Type B pancreatic cell (in vitro differentiated cells): ENCODE data around the gene METTL3. TPM values are rescaled to one million over a fixed set of nuclear protein-coding genes. Genes with fewer than 3 reads are reported as not detected.

Experiments used
- DNase-seq: peaks from one replicate; pipeline ENCODE4 v3.0.0; 2021; ENCODE audit warnings: mixed read lengths; ENCODE audit not compliant: unreplicated experiment; ENCODE audit errors: extremely low spot score
- H3K27ac Mint-ChIP-seq: 2 replicates; pipeline ENCODE4 v1.8.0; 2021; ENCODE audit warnings: mild to moderate bottlenecking, mixed read lengths
- H3K27me3 Mint-ChIP-seq: 2 replicates; pipeline ENCODE4 v1.8.0; 2021; ENCODE audit warnings: mixed read lengths
- H3K36me3 Mint-ChIP-seq: 2 replicates; pipeline ENCODE4 v1.8.0; 2021; ENCODE audit warnings: mixed read lengths
- H3K4me1 Mint-ChIP-seq: one replicate; pipeline ENCODE4 v1.8.0; 2021; ENCODE audit warnings: mixed read lengths; ENCODE audit not compliant: unreplicated experiment
- H3K4me3 Mint-ChIP-seq: 2 replicates; pipeline ENCODE4 v1.8.0; 2021; ENCODE audit warnings: mild to moderate bottlenecking, mixed read lengths
- H3K9me3 Mint-ChIP-seq: 2 replicates; pipeline ENCODE4 v1.8.0; 2021; ENCODE audit warnings: mixed read lengths
- total RNA-seq: library from RNA; stranded (reverse); gene quantifications from 2 replicates; pipeline ENCODE4 v1.2.1, GENCODE V29; 2021; ENCODE audit warnings: low replicate concordance
- TF ChIP-seq, protein P1 (sequence below): fragments of 200-600 bp; sonication (generic); conservative IDR thresholded peaks from 2 replicates; pipeline ENCODE4 v1.5.0; 2021; ENCODE audit warnings: antibody characterized with exemption, mild to moderate bottlenecking

The METTL3 gene
- total RNA-seq, 1 donor from 2014 or later = 68.6 TPM

DNA sequence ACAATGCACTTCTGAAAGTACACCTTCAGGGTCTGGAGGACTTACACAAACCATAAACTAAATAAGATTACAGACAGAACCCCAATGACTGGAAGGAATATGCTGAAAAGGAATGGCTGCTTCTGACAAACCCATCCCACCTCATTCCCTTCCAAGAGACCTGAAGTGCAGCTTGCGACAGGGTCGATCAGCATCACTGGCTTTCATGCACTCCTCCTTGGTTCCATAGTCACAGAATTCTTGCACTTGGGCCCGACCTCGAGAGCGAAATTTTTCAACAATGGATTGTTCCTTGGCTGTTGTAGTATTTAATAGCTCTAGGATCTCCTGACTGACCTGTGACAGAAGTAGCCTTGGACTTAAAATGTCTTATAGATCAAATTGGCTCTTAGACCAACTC is 9.6 kb downstream of the METTL3 start:
- TF ChIP-seq, protein P1, sequence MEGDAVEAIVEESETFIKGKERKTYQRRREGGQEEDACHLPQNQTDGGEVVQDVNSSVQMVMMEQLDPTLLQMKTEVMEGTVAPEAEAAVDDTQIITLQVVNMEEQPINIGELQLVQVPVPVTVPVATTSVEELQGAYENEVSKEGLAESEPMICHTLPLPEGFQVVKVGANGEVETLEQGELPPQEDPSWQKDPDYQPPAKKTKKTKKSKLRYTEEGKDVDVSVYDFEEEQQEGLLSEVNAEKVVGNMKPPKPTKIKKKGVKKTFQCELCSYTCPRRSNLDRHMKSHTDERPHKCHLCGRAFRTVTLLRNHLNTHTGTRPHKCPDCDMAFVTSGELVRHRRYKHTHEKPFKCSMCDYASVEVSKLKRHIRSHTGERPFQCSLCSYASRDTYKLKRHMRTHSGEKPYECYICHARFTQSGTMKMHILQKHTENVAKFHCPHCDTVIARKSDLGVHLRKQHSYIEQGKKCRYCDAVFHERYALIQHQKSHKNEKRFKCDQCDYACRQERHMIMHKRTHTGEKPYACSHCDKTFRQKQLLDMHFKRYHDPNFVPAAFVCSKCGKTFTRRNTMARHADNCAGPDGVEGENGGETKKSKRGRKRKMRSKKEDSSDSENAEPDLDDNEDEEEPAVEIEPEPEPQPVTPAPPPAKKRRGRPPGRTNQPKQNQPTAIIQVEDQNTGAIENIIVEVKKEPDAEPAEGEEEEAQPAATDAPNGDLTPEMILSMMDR = no peak
- DNase-seq = no peak
- H3K27ac Mint-ChIP-seq = no peak overlapping the region
- no peaks in the 10 kb centered on the region for H3K9me3 Mint-ChIP-seq
- H3K36me3 Mint-ChIP-seq = peaks cover 29% of the 10 kb centered on the region
- H3K4me3 Mint-ChIP-seq = no peak overlapping the region
- H3K4me1 Mint-ChIP-seq = no peaks in the 10 kb centered on the region
- H3K27me3 Mint-ChIP-seq = no peaks in the 10 kb centered on the region

DNA sequence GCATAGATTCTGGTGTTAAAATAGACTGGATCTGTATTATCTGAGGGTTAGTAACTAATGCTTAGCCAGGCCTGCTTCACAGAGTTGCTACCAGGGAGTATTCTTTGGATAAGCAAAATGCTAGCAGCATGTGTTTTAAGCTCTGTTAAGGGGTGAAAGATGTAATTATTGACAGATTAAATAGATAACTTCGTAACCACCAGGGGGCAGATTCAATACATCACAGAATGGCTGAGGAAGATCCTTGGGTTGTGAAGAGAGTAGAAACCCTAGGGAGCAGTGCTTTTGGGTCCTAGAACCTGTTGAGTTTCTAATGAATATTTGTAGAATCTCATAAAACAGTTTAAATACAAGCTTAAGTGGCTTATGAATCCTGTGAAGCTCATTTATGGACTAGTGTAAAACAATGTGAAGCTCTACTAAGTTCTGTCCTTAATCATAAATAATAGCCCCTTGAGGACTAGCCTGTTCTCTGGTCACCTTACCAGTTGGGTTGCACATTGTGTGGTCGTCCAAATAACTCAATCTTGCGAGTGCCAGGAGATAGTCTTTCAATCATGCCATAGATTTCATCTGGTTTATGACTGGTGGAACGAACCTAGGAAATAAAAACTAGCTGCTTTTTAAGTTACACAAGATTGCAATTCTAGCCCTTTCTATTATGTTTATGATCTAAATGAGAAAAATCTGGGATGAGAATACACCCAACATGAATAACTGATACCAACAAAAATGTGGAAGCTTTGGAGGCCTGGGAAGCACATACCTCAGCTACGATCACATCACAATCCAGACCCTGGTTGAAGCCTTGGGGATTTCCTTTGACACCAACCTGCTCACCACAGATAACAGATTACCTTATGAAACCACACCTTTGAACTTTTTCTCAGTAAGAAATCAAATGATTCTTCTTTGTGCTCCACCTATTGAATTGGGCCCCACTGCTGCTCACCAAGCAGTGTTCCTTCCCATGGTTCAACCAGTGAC is 12.3 kb downstream of the METTL3 start:
- Mint-ChIP-seq H3K36me3 (peaks cover 38% of the 10 kb centered on the region), H3K9me3 (no peaks in the 10 kb centered on the region)
- no peak for DNase-seq

DNA sequence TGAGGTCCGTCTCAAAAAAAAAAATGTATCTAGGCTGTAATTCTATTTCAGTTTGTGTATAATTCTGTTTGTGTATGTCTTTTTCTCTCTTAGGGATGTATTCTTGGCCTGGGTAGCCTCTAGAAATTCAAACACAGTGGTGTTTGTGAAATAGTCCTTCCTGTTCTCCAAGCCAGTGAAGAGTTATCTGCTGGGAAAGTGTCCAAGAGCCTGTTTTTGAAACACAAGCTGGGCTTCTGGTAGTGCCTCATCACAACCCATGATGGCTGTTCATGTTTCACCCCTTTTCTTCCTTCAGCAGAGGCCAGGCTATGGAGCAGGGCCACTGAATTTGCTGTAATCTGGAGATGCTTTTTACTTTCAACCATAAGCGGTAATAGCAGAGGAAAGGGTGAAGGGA is 14.7 kb downstream of the METTL3 start:
- Mint-ChIP-seq H3K27ac (no peak overlapping the region), H3K4me1 (no peaks in the 10 kb centered on the region), H3K4me3 (no peak overlapping the region), H3K36me3 (peaks cover 39% of the 10 kb centered on the region), H3K27me3 (no peaks in the 10 kb centered on the region), H3K9me3 (no peaks in the 10 kb centered on the region)
- DNase-seq = no peak
- TF ChIP-seq, protein P1 = no peak

More for the DNA sequence above, 12.3 kb downstream of the METTL3 start:
- H3K27me3 Mint-ChIP-seq = no peaks in the 10 kb centered on the region
- H3K4me3 Mint-ChIP-seq = no peak overlapping the region
- H3K27ac Mint-ChIP-seq = no peak overlapping the region
- TF ChIP-seq, protein P1 = peak; percentile 80
- no peaks in the 10 kb centered on the region for H3K4me1 Mint-ChIP-seq

DNA sequence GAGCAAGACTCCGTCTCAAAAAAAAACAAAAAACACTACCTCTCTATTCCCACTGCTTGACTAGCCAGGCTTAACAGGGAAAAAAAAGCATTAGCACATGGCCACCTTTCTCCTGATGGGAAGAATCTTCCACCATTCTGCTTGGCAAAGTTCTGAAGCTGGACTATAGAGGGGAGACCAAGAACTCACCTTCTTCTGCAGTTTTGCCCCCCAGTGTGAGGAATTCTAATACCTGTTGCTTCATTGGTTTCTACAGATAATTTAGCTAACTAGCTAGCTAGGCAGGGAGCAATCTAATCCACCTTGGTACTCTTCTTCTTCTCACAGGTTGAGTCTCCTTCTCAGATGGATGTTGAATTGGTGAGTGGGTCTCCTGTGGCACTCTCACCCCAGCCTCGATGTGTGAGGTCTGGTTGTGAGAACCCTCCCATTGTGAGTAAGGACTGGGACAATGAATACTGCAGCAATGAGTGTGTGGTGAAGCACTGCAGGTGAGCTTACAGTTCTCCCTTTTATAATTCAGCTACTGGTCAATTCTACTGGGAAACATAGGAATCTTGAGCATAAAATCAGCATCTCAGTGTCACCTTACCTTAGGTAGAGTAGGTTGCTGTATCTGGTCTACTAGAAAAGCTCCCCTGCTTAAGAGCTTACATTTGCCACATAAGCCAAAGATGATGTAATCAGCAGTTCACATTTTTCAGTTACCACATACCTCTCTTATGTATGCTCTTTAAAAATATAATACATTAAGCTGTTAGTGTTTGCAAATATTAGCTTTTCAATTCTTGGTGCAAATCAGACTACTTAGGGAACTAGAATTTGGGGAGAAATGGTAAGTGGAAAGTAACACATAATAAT is 16.0 kb downstream of the METTL3 start:
- Mint-ChIP-seq H3K4me1 (no peaks in the 10 kb centered on the region), H3K27ac (peak overlapping the region; percentile 54), H3K4me3 (no peak overlapping the region), H3K36me3 (peaks cover 33% of the 10 kb centered on the region), H3K27me3 (no peaks in the 10 kb centered on the region), H3K9me3 (no peaks in the 10 kb centered on the region)
- no peak for DNase-seq
- TF ChIP-seq, protein P1 = no peak

DNA sequence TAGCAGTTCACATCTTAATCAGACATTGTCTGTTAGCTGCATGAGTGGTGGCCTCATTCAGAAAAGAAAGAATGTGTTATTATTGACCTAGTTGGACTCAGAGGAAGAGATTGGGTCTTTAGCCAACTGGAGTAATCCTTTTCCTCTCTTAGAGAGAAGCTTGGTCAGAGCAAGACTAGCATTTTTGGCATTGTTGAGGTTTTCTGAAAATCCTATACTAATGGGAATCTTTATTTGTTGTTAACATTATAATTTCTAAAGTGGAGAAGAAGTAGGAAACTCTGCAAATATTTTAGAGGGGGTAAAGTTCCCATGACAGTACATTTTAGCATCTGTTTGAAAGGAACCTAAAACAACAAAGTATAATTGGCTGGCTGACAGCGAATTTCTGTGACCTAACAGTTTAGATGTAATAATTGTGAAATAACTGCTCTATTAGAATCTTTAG is 24.5 kb downstream of the METTL3 start:
- peaks cover 9% of the 10 kb centered on the region for H3K36me3 Mint-ChIP-seq
- H3K27ac Mint-ChIP-seq = no peak overlapping the region
- no peaks in the 10 kb centered on the region for H3K9me3 Mint-ChIP-seq
- TF ChIP-seq, protein P1 = no peak
- no peaks in the 10 kb centered on the region for H3K27me3 Mint-ChIP-seq
- no peaks in the 10 kb centered on the region for H3K4me1 Mint-ChIP-seq
- no peak for DNase-seq
- no peak overlapping the region for H3K4me3 Mint-ChIP-seq
